Left renal cortex interstitium (tissue), 4 donors: ENCODE data around the gene ZDHHC24. TPM values are rescaled to one million over a fixed set of nuclear protein-coding genes. Genes with fewer than 3 reads are reported as not detected.
"Not testable (repeated sequence)": the region's sequence is repeated elsewhere in the genome, so short reads cannot be mapped to it uniquely, and the experiment has no call there.

Source experiments
- DNase-seq, 4 donors: peaks; one replicate each; pipeline ENCODE4 v3.0.0-alpha.2; 2013; ENCODE audit warnings: low read depth in 4 of 4, low spot score in 2 of 4, missing footprints in 1 of 4
- polyA plus RNA-seq, 4 donors: library from polyadenylated mRNA; unstranded; fragments of 120-200 nt; gene quantifications; one replicate each; pipeline ENCODE4 v1.2.1, GENCODE V29; 2013; ENCODE audit not compliant: insufficient read length in 4 of 4

Gene ZDHHC24
- polyA plus RNA-seq, 4 donors = 5.9 to 13.3 (median 9.9) TPM

GRCh38 chr11:66546966-66547661 is 1.3 kb upstream of the ZDHHC24 start:
- DNase-seq = no peak

DNA sequence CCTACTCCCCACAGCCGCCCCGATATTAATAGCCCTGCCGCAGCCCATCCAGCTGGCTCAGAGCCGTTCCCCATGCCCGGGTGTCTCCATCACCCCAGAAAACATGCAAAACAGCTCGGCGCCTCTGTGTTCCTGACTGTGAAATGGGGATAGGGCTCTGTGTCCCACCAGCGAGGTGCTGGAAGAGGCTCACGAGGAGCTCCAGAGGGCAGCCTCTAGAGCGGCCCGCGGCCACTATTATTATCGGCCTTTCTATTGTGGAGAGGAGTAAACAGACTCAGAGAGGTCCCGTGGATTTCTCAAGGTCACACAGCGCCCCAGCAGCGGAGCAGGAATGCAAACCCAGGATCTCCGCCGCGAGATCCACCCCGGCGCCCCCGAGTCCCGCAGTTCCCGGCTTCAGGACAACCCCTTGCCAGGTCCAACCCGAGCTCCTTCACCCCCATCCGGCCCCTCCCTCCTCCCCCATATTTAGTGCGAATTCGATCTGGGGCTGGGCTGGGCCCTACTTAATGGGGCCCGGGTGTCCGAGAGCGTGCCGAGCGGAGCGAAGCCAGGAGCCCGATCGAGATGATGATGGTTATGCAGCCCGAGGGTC is 619 bp upstream of the ZDHHC24 start, which contains the start of gene ACTN3:
ACTN3 (plus strand) TSS at position 536 of the 598 bp plus-strand sequence; CDS start at position 571, 35 bp downstream.
- DNase-seq = no peak

- not testable (repeated sequence) for DNase-seq
Measured at GRCh38 chr11:66544952-66545351, 896 bp downstream of the ZDHHC24 start.

DNA sequence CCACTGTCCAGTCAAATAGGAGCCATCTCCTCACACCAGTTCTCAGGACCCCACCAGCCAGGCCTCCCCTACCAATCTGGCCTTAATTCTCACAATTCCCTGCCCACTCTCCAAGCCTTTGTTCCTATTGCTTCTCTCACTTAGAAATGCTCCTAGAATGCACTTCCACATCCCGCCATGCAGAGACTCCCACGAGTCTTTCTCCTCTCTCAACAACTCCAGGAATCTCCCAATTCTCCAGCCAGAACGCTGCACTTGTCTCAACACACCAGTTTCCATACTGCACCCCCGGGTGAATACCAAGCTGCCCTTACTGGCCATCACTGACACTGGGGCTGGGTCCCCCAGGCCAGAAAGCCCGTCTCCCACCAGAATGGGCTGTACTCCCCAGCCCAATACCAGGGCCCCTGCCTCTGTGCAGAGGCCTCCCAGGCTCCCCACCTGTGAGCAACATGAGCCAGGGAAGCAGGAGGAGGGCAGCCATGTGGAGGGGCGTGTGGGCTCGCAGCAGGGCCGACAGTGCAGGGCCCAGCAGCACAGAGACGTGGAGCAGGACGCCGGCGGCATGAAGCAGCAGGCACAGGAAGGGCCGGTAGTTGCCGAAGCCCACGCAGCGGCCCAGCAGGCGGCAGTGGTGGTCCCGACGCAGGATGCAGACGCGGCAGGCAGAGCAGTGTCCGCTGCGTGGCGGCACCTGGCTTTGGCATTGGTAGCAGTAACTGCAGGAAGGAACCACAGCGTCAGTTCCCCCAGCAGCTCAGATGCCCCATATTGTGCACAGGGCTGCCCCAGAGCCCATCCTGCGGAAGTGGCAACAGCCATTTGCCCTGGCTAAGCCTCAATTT is 2.4 kb downstream of the ZDHHC24 start:
- DNase-seq = peak in 2 of 4 donors; percentile 37 to 53

- DNase-seq = no peak
Measured at GRCh38 chr11:66542362-66542761, 3.5 kb downstream of the ZDHHC24 start.

GRCh38 chr11:66541892-66542291 is 4.0 kb downstream of the ZDHHC24 start:
- no peak for DNase-seq

GRCh38 chr11:66540598-66540997 is 5.2 kb downstream of the ZDHHC24 start:
- DNase-seq = not testable (repeated sequence)

DNA sequence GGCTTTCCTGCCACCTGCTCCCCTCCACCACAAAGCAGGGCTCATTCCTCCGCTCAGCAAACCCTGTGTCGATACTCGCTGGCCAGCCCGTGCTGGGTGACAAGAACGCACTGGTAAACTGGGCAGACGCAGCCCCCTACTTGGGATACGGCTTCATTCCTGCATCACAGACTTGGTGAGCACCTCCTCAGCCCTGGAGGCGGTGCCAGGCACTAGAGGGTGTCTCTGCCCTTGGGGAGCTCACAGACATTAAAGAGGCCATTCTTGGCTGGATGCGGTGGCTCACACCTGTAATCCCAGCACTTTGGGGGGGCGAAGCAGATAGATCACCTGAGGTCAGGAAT is 6.0 kb downstream of the ZDHHC24 start:
- no peak for DNase-seq

DNA sequence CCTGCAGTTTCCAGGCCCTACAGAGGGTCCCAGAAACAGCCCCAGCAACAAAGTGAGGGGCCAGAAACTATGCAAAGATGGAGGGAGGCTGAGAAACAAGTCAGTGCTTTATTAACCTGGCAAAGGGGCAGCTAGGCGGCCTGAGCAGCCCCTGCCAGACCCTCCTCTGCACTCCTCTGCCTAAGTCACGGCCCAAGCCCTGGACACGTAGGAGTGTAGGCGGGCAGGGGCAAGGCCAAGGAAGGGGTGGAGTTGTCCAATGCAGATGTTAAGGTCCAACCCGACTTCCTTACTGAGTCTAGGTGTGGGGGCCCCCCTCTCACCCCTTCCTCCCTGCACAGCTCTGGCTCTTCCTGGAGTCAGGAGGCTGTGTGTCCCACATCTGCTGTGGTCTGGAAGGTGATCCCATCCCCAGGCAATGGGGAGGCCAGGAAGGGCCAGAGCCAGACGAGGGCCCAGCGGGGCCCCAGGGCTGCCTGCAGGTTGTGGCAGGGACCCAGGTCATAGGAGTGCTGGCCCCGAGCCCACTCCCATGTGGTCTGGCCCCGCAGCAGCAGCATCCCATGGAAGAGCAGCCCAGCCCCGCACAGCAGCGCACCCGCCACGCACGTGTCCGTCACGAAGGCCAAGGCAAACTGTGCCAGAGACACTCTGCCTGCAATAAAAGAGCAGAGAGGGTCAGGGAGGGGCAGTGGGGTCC is 6.5 kb downstream of the ZDHHC24 start:
- DNase-seq = no peak

DNA sequence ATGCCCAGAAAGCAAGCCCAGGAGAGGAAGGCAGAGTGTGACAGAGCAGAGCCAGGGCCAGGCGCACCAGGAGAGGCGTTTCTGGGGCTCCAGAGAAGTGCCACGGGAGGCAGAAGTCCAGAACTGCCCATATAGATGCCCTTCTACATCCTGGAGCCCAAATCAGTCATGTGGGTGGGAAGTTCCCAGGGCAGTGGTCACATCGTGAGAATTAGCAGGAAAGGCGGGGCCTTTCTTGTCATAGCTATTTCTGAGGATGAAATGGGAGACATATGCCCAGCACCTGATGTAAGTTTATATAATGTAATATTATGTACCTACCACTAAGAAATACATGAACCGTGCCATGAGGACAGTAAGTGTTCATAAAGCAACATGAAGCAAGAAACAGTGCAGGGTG is 13.1 kb downstream of the ZDHHC24 start:
- DNase-seq = no peak

DNA sequence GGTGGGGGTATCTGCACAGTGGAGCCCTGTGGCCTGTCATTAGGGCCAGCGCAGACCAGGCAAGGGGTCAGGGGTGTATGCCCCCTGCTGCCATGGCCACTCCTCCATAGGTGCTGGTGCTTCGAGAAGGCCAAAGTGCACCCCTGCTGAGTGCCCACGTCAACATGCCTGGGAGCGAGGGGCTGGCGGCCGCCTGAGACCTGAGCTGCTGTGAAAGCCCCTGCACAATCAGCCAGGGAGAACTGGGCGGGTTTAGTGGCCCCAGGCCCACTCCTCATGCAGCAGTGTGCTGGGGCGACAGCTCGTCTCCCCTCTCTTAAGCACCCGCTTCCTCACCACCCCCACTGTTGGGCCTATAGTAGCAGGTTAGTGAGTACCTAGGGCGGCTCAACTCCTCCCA is 14.0 kb downstream of the ZDHHC24 start:
- no peak for DNase-seq

DNA sequence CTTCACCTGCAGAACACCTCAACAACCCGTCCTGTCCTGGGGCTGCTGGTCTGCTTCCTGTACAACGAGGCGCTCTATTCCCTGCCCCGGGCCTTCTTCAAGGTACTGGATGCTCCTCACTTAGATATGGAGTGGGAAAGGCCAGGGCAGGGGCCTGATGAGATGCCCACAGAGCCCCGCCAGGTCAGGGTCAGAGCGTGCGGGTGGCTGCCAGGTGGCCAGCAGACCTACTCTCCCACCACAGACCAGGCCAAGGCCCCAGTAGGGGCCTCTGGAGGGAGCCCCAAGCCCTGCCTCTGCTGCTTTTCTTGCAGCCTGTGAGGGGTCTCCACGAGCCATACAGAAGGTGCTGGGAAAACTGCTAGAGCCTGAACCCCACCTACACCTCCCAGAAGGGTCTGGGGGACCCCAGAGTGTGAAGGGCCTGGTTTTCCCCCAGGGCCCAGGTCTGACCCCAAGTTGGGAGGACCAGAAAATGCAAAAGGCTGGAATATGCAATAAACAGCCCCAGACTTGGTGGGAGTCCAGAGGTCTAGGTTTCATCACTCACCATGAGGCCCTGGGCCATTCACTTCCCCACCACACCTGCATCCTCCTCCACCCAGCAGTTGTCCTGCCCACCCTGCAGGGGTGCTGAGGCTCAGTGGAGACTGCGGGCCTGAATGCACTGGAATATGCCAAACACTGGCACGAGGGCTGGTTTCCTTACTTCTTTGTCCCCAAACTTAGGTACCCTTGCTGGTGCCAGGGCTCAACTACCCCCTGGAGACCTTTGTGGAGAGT is 14.7 kb downstream of the ZDHHC24 start:
- DNase-seq = no peak

- no peak for DNase-seq
Measured at GRCh38 chr11:66529655-66530054, 16.2 kb downstream of the ZDHHC24 start.

- no peak for DNase-seq
Measured at GRCh38 chr11:66529069-66529468, 16.8 kb downstream of the ZDHHC24 start.

DNA sequence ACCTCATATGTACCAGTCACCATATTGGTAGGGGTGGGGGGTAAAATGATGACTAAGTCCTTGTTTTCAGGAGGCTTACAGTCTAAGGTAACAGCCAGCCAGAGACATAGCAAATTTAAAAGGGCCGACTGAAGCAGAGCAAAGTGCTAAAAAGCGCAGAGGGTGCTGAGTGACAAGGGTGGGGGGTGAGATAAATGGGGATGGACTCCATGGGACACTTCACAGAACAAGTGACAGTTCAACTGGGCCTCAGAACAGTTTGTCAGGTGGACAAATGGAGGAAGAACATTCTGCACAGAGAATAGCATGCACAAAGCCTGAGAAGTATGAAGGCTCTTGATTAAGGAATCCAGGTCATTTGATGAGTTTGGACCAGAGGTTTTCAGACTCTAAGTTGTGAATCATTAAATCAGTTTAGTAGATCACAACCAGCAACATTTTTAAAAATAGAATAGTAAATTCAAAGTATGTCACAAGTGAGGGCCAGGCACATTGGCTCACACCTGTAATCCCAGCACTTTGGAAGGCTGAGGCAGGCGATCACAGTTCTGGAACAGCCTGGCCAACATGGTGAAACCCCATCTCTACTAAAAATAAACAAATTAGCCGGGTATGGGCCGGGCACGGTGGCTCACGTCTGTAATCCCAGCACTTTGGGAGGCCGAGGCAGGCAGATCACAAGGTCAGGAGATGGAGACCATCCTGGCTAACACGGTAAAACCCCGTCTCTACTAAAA is 21.4 kb downstream of the ZDHHC24 start:
- no peak for DNase-seq

- no peak for DNase-seq
Measured at GRCh38 chr11:66523611-66524010, 22.2 kb downstream of the ZDHHC24 start.

DNA sequence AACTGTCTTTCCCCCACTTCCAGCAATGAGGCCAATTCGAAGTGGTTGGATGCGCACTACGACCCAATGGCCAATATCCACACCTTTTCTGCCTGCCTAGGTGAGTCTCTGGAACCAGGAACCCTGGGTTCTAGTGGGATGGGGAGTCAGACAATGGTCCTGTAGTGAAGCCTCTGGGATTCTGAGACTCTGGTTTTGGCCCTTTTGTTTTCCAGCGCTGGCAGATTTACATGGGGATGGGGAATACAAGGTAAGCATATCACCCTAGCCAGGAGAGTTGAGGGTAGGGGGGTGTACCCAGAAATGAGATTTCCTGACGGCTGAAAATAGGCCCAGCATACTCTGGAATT is 34.9 kb downstream of the ZDHHC24 start:
- no peak for DNase-seq

DNA sequence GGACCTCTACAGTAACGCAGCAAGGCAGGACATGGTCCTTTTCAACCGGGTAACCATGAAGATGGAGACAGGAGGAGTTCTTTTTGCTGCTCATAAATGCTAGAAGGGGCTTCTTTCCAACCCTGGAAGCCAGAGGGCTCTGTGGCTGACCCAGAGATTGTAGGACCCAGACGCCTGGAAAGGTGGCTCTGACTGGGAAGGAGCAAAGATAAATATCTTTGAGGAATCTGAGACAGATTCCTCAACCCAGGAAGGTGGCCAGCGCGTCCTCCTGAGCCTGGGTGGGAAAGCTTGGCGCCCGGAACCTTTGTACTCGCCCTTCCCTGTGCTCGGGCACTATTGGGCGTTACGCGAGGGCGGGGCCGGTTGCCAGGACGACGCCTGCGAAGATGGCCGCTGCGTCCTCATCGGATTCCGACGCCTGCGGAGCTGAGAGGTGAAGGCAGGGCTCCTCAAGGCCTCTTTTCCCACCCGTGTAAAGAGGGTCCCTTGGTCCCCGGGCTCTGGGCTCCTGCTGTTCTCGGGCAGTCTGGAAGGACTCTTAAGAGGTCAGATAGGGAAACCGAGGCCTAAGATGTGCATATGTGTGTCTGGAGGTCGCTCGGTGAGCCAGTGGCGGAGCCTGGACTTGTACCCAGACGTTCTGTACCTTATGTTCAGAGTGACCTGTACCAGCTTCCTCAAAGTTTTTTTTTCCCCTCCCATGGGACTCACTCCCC is 35.4 kb downstream of the ZDHHC24 start, which contains the start of gene BBS1:
BBS1 (plus strand) TSS at position 365 of the 719 bp plus-strand sequence; CDS start at position 390, 25 bp downstream.
- DNase-seq = peak; percentile 55 to 72 (median 67)

GRCh38 chr11:66509131-66509561 is 36.7 kb downstream of the ZDHHC24 start:
- DNase-seq = no peak
